ENCODE measurements around the gene TMEM69. TPM values are rescaled to one million over a fixed set of nuclear protein-coding genes. Genes with fewer than 3 reads are reported as not detected.

TMEM69 gene
- total and polyA plus RNA-seq, 2 of the 8 experiments (the other 6 are each of a cell fraction or from before 2014, with no cell fraction given) = 39.0 to 123 TPM

- TF ChIP-seq CHD7 (IDR thresholded peaks at IDR 0.05; ENCODE audit: insufficient replicate concordance, low read length) (no peak), SIX5 (IDR thresholded peaks at IDR 0.05; ENCODE audit: low read depth, low read length) (no peak), EGR1 (IDR thresholded peaks at IDR 0.05; ENCODE audit: borderline replicate concordance, low read depth, low read length) (no peak), CTCF (IDR thresholded peaks at IDR 0.05; ENCODE audit: control extremely low read depth in 1 of 3, insufficient read depth in 1 of 3, low read depth in 1 of 3, low read length in 3 of 3) (no peak), SP4 (IDR thresholded peaks at IDR 0.05; ENCODE audit: low read length) (no peak), SRF (IDR thresholded peaks at IDR 0.05; ENCODE audit: low read depth, low read length) (no peak), PHF8 (conservative IDR thresholded peaks at IDR 0.05; ENCODE audit: low read depth, low read length) (no peak), SUZ12 (IDR thresholded peaks at IDR 0.05; ENCODE audit: low read length) (no peak), JUND (IDR thresholded peaks at IDR 0.05; ENCODE audit: low read length) (no peak), GTF2F1 (IDR thresholded peaks at IDR 0.05; ENCODE audit: borderline replicate concordance, low read depth, low read length) (no peak)
These were observed 16.7 kb downstream of the TMEM69 start (continued) for GRCh38 chr1:45704637-45705036.
